GM19238 (cell line): Measurements from ENCODE around the gene CPA5.
"Not testable (repeated sequence)": the region's sequence is repeated elsewhere in the genome, so short reads cannot be mapped to it uniquely, and the experiment has no call there.

Experiments
- DNase-seq: peaks from one replicate; pipeline ENCODE4 v3.0.0; 2011; ENCODE audit warnings: low spot score; ENCODE audit not compliant: insufficient read length

CPA5 gene, protein sequence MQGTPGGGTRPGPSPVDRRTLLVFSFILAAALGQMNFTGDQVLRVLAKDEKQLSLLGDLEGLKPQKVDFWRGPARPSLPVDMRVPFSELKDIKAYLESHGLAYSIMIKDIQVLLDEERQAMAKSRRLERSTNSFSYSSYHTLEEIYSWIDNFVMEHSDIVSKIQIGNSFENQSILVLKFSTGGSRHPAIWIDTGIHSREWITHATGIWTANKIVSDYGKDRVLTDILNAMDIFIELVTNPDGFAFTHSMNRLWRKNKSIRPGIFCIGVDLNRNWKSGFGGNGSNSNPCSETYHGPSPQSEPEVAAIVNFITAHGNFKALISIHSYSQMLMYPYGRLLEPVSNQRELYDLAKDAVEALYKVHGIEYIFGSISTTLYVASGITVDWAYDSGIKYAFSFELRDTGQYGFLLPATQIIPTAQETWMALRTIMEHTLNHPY

DNA sequence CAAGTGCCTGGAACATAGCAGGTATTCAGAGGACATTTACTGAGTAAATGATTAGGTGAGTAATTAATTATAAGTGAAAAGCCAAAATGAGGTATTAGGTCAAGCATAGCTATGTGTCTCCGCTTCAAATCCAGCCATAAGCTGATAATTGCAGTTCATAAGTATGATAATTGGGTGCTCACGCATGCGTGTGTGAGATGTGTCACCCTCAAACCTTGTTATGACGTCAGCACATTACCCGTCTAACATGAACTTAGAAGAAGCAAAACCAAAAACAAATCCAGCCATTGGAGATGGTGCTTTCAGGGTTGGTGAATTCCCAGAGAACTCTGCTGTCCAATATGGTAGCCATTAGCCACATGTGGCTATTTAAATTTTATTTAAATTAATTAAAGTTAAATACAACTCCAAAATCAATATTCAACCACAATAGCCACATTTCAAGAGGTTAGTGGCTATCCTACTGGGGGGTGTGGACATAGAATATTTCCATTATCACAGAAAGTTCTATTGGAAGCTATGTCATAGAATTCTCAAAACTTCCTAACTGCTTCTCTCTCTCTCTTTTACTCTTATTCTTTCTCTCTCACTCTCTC is at the start of gene CPA5:
CPA5 (plus strand) TSS at position 546 of the 596 bp plus-strand sequence. CDS start 1,670 bp downstream, outside the sequence.
- DNase-seq: no peak

DNA sequence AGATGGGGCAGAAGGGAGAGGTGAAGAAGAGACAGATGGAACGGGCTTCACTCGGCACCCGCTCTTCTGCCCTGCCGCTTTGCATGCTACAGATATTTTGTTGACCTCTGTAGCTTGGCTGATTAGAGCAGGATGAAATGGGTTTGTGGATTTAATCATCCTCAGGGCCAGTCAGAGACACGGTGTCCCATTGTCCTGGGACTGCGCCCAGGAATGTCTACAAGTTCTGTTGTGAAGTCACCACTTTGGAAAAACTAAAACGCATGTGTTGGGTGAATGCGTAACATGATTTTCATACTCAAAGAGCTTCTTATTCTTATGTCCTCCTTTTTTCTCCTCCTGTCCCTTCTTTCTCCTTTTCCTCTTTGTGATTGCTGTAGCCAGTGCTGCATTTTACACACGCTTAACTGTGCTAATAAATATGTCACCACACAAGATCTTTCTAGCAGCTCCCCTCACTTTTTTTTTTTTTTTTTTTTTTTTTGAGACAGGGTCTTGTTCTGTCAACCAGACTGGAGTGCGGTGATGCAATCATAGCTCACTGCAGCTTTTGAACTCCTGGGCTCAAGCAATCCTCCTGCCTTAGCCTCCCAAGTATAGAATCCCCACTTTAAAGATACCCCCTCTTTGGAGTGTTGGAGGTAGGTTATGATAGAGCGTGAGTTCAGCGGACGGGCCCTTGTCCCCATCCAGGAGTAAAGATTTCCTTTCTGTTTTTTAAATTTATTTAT is 48.2 kb upstream of the CPA5 start:
- no peak for DNase-seq

DNA sequence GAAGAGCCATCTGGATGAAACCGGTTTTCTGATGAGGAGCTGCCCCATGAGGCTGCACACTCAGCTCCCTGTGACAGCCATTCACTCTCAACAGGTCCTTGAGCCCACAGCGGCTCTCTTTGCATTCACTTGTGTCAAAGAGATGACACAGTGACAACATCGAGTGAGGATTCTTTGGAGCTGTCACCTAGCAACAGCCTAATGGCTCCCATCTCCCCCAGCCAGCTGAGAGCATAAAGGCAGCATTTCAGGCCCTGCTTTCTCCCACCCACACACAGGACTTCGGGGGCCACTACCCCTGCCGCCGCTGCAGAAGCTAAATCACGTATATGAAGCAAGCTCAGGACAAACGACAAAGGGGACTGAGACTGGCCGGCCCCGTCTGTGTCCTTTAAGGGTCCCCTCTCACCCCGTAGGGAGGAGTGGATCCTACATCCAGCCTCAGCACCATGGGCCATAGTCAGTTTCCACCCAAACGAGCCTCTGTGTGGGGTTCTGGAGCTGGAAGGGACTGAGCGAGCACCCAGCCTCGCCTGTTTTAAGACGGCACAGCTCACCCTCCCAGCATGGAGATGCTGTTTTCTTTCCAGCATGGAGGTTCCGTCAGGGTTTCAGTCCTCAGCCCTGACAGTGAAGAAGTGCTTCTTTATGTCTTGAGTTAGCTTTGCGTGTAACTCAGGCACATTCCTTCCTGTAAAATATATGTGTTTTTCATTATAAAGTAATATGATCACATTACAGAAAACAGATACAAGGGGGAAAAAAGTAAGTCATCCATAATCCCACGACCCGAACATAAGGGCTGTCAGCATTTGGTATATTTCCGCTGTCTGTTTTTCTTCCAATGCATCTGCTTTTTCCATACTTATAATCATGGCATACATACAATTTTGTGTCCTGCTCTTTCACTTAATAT is 46.7 kb upstream of the CPA5 start:
- DNase-seq: no peak

DNA sequence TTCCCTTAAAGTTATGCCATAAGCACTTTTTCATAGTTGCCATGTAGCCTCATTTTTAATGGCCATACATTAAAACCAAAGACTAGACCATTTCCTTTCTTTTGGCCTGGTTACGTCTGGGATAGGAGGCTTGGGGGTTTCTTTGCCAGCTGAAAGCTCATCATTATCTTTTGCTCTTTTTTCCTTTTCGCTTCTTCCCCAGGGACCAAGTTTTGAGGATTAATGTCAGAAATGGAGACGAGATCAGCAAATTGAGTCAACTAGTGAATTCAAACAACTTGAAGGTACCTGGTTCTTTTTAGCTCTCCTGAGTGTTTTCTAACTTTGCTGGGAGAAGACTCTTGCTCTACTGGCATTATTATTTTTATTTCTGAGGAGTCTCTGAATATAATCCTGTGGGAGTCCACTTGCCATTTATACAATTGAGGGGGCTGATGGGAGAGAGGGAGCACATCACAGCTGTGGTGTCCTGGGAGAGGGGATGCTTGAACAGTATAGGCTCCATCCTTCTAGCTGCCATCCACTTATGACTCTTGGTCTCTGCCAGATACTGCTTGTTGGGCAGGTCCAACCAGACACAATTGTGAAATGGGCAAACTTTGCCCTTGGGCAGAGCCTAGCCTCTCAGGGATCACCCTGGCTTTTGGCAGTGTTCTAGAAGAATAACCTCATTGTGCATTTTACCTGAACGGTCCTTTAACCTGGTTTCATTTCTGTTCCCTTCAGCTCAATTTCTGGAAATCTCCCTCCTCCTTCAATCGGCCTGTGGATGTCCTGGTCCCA is 45.9 kb upstream of the CPA5 start:
- no peak for DNase-seq

DNA sequence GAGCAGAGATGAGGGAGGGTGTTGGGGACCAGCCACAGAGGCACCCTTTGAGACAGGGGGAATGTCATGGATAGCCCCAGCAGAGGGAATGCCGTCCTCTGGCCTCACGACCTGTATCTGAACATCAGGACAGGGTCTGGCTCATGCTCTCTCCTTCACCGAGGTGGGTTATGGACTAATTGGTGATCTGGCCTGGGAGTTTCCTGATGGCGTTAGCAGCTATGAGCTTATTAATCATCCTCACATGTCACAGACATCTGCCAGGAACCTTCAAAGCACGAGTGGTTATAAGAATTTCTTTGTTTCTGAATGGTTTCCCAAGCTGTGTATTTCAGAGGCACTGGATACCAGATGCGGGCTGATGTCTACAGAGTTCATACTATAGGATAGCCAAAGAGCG is 44.8 kb upstream of the CPA5 start:
- DNase-seq: no peak

DNA sequence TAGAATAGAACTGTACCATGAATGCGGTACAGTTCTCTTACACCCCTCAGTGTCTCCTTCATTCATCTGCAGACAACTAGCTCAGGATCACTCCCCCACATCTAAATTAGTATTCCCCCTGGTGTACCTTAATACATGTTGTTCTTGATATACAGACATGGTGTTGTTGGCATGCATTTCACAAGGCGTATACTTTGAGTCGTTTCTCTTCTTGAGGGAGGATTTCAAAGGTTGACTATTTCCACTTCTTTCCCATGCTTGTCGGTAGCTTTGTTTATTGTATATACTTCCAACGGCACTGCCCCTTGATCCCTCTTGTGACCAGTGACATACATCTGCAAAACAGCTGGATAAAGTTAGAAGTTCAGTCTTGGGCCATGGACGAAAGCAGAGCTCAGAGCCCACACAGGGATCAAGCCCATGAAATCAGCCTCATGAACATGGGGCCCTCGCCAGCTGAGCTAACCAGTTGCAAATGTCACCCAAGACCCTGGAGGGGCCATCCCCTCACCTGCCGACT is 43.1 kb upstream of the CPA5 start:
- no peak for DNase-seq

DNA sequence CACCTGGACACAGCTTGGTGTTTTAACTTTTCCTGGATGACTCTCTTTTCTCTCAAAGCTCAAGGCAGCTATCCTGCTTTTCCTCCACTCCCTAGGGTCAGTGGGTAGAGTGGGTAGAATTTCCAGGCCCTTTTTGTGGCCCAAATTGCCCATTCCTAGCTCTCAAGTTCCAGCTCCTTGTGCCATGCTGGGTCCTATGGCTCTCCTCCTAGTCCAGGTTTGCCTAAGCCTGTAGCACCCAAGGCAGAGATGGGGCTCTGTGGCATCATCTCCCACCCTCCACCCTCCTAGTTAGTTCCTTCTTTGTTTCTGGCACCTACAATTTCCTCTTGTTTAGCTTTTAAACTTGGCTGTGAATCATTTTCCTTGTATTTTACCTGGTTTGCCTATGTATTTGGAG is 42.0 kb upstream of the CPA5 start:
- DNase-seq: no peak

DNA sequence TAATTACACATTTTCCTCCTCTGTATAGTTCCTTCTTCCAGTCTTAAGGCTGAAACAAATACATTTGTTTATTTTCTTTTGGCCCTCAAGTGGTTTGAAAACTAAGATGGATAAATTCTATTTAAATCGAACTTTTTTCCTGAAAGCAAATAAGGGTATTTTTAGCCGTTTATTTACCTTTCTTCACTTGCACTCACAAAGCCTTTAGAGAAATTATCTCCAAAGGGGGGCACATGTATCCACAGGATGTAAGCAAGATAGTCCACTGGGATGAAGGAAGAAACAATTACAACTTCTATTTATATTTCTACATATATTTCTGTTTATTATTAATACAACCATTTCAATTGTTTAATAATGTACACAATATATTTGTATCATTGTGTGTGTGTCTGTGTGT is 41.5 kb upstream of the CPA5 start:
- no peak for DNase-seq

DNA sequence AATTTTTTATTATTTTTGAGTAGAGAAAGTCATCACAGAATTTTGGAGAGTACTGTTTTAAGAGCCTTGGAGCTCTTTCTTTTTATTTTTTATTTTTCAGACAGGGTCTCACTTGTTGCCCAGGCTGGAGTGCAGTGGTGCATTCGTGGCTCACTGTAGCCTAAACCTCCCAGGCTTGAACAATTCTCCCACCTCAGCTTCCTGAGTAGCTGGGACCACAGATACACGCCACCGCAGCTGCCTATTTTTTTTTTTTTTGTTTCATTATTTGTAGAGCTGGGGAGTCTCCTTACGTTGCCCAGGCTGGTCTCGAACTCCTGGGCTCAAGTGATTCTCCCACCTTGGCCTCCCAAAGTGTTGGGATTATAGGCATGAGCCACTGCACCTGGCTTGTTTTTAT is 41.1 kb upstream of the CPA5 start:
- DNase-seq: no peak

DNA sequence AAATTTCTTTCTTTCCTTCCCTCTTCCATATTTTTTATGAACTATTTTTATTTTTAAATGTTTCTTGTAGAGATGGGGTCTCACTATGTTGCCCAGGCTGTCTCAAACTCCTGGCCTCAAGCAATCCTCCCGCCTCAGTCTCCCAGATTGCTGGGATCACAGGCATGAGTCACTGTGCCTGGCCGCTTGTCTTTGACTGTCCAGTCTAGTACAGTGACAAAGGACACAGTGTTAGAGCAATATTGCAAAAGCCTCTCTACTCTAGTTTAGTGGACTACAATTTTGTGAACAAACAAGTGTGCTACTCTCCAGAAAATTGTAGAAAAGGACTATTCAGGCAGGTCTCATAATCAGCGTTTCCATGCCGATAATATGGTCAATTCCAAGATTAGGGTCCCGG is 40.6 kb upstream of the CPA5 start:
- DNase-seq: no peak

DNA sequence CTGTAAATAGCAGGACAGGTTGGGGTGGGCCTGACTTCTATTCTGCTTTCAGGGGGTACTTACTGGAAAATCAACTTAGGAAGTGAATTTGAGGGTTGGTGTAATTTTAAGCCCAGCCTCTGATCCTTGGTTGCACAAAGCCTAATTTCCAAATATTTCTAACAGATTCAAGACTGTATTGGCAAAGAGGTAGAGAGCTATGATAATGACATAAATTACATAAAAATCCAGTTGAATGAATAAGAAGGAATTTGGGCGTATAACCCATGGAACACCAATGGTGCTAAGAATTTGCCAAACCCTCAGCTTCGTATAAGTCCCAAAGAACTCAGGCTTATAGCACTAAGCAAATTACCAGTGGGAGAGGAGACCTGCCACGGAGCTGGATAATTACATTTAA is 39.7 kb upstream of the CPA5 start:
- DNase-seq: no peak

DNA sequence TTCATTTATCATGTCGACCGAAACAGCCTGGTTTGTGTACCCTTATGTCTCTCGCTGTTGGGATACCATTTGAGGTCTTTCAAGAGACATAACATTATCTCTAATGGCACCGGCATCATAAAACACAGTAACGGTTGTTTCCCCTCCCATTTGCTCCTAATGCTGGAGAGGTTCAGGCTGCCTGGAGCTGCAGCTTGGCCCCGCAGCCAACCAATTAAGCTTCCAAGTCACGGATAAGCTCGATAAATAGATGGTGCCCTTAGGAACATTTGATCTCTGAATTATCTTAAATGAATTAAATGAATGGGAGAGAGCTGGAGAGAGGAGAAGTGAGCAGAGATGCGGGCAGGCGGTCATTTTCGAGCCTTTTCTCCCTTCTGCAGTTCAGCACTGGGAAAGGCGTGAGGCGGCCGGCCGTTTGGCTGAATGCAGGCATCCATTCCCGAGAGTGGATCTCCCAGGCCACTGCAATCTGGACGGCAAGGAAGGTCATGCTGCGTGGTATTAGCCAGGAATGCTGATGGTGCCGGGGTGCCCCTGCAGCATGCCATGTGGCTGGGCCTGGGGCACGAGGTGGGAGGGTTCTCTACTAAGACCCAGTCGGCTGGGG is 39.1 kb upstream of the CPA5 start:
- no peak for DNase-seq

DNA sequence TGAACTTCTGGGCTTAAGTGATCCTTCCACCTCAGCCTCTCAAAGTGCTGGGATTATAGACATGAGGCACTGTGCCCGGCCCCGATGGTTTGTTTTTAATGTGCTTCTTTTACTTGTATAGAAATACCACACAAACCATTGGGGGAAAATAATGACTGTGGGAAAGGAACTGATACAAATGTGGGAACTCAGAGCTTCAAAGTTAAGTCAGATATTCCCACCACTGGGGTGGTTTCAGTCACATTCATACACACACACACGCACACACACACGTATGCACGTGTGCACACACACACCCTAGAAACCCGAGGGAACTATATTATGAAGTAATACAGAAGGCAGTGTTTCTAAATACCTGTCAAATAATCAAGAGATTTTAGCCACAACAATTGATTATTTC is 34.6 kb upstream of the CPA5 start:
- no peak for DNase-seq

DNA sequence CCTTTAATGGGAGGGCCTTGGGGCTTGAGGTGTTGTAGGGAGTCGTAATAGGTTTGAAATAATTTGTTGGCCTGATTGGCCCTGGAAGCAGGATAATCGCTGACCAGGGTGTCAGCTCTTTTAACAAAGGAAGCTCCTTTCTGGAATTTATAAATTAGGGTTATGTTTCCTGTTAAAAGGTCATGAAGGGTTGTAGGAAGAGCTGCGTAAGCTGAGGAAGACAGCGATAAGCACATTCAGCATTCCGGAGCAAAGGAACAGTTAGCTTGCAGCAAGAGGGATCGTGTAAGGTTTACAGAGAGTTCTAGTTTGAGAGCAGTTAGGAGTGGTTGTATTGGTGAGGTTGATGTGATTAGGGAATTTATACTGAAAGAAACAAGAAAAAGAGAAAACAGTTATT is 30.3 kb upstream of the CPA5 start:
- no peak for DNase-seq

DNA sequence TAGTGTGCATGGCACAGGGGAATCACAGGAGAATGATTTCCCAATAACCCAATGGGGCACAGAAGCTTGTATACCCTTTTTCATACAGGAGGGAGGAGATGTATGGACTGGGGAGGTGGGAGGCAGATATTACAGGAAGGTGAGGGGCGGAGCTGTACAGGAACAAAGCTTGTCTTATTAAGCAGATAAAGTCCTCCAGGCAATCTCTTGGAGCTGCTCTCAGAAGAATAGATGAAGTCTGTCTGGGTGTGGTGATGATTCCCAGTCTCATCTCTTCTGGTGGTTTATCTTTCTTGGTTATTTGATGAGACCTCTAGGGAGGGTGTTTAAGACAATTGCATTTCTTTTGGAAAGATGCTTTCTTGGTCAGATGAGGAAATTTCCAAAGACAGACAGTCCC is 25.1 kb upstream of the CPA5 start:
- no peak for DNase-seq

DNA sequence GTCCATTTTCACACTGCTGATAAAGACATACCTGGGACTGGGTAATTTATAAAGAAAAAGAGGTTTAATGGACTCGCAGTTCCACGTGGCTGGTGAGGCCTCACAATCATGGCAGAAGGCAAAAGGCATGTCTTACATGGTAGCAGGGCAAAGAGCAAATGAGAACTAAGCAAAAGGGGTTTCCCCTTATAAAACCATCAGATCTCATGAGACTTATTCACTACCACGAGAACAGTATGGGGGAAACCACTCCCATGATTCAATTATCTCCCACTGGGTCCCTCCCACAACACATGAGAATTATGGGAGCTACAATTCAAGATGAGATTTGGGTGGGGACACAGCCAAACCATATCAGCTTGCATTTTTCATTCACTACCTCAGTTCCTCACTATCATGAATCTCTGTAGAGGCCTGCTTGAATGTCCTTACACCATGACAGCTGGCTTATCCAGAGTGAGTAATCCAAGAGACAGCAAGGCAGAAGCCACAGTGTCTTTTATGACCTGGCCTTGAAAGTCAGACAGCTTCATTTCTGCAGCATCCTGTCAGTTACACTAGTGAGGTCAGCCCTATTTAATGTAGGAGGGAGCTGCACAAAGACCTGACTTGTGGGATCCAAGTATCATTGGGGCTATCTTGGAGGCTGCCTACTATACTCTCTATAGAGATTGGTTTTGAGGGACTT is 22.9 kb upstream of the CPA5 start:
- DNase-seq: not testable (repeated sequence)

DNA sequence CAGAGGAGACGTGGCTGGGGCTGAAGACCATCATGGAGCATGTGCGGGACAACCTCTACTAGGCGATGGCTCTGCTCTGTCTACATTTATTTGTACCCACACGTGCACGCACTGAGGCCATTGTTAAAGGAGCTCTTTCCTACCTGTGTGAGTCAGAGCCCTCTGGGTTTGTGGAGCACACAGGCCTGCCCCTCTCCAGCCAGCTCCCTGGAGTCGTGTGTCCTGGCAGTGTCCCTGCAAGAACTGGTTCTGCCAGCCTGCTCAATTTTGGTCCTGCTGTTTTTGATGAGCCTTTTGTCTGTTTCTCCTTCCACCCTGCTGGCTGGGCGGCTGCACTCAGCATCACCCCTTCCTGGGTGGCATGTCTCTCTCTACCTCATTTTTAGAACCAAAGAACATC is 22.0 kb upstream of the CPA5 start:
- DNase-seq: no peak

DNA sequence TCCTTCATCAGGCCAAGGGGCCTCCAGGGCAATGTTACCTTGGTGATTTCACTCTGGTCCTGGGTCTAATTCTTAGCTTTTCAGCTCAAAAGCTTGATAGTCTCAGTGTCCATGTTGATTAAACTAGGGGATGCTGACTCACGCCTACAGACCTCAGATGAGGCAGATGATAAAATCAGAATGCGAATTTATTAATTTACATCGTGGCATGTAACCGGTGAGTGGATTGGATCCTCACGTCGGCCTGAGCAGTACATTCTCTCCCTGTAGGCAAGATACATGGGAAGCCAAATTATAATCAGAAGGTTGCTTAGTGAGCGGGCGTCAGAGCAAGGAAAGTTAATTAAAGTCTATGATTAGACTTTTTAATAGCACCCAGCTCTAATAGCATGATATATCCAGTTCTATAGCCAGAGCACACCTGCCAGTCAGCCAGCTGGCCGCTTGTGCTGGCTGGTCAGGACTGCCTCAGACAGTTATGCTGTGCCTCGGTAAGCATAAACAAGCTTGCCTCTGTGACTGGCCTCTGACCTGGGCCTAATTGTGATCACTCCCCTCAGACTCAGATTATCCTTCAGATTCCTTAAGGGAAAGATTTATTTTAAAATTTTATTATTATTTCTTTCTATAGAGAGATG is 20.2 kb upstream of the CPA5 start:
- DNase-seq: no peak

DNA sequence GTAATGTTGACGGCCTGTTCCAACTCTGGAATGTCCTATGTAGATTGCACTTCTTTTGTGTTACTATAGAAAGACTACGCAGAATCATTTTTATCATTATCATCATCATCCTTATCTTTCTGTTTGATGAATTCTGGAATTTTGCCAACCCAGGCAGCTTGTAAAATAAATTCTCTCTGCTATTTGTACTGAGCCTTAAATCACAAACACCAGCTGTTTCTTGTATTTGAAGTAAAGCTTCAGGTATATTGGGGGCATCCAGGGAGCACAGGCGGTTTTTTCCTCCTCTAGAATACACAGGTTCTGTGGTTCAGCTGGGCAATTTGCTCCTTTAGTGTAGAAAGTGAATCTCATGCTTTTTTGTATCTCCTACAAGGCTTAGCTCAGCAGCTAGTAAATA is 14.9 kb upstream of the CPA5 start:
- DNase-seq: no peak
